ENCODE measurements around the gene UBR3.

The UBR3 gene

GRCh38 chr2:170063456-170064235 lies 236.4 kb downstream of the UBR3 start:
- no peak for DNase-seq

GRCh38 chr2:170070778-170071177 lies 243.5 kb downstream of the UBR3 start:
- DNase-seq: no peak

- DNase-seq: no peak
Measured at GRCh38 chr2:170073288-170073687, 246.0 kb downstream of the UBR3 start.

GRCh38 chr2:170076189-170076588 lies 248.9 kb downstream of the UBR3 start:
- DNase-seq: no peak

GRCh38 chr2:170077830-170078569 lies 250.7 kb downstream of the UBR3 start:
- DNase-seq: no peak

- no peak for DNase-seq
Measured at GRCh38 chr2:170084820-170085491, 257.7 kb downstream of the UBR3 start.

GRCh38 chr2:170086117-170086688 lies 258.9 kb downstream of the UBR3 start:
- DNase-seq: no peak

- DNase-seq: no peak
Measured at GRCh38 chr2:170086751-170087412, 259.6 kb downstream of the UBR3 start.

GRCh38 chr2:170087413-170087793 lies 260.1 kb downstream of the UBR3 start:
- no peak for DNase-seq

GRCh38 chr2:170088776-170089175 lies 261.5 kb downstream of the UBR3 start:
- no peak for DNase-seq

GRCh38 chr2:170090229-170090628 lies 263.0 kb downstream of the UBR3 start:
- DNase-seq: no peak

GRCh38 chr2:170091436-170091835 lies 264.2 kb downstream of the UBR3 start:
- no peak for DNase-seq

- DNase-seq: no peak
Measured at GRCh38 chr2:170092436-170093060, 265.3 kb downstream of the UBR3 start.

- DNase-seq: no peak
Measured at GRCh38 chr2:170095380-170095779, 268.1 kb downstream of the UBR3 start.

GRCh38 chr2:170098626-170099312 lies 271.5 kb downstream of the UBR3 start:
- DNase-seq: no peak

GRCh38 chr2:170101789-170102188 lies 274.5 kb downstream of the UBR3 start:
- DNase-seq: no peak

- no peak for DNase-seq
Measured at GRCh38 chr2:170106102-170106840, 279.0 kb downstream of the UBR3 start.

- DNase-seq: no peak
Measured at GRCh38 chr2:170113168-170113894, 286.1 kb downstream of the UBR3 start.

- DNase-seq: no peak
Measured at GRCh38 chr2:170115501-170116229, 288.4 kb downstream of the UBR3 start.

- no peak for DNase-seq
Measured at GRCh38 chr2:170118641-170119040, 291.4 kb downstream of the UBR3 start.

All from 8988T (cell line).